ENCODE results near the gene SLFN12. TPM values are rescaled to one million over a fixed set of nuclear protein-coding genes. Genes with fewer than 3 reads are reported as not detected.
A peak's percentile ranks its signal among the peaks of the same experiment; 100 is the strongest.

SLFN12 gene
- total and polyA plus RNA-seq, 10 of the 15 experiments (the other 5 are each of a cell fraction or from before 2014, with no cell fraction given): 8.7 to 18.5 (median 13.4) TPM

GRCh38 chr17:35449371-35449931, 17.2 kb upstream of the SLFN12 start (continued):
- TF ChIP-seq BHLHE40 (IDR thresholded peaks at IDR 0.05; ENCODE audit: borderline replicate concordance in 1 of 2, low read depth in 2 of 2, low read length in 1 of 2) (peak; percentile 50 to 74; a peak in 3 of 4 replicates), ZSCAN29 (IDR thresholded peaks at IDR 0.05) (peak; percentile 14; the same call in 1 of the 2 replicates), RUNX3 (IDR thresholded peaks at IDR 0.05; ENCODE audit: low read length) (peak; percentile 58), SPI1 (IDR thresholded peaks at IDR 0.05; ENCODE audit: borderline replicate concordance, insufficient read depth, low read depth, low read length) (peak; percentile 74; the same call in 1 of the 2 replicates), IRF5 (IDR thresholded peaks at IDR 0.05; ENCODE audit: borderline replicate concordance) (peak; percentile 82; the same call in 1 of the 2 replicates), ZBTB11 (CRISPR knock-in tag; IDR thresholded peaks at IDR 0.05) (no peak), BACH1 (IDR thresholded peaks at IDR 0.05; ENCODE audit: borderline replicate concordance) (0 out of 2 replicates have a peak, but pooled peaks have one; percentile 19), BMI1 (IDR thresholded peaks at IDR 0.05; ENCODE audit: borderline replicate concordance) (peak; percentile 10; the same call in 1 of the 2 replicates), FOXK2 (IDR thresholded peaks at IDR 0.05) (no peak), MLLT1 (IDR thresholded peaks at IDR 0.05) (0 out of 2 replicates have a peak, but pooled peaks have one; percentile 31), ZNF24 (IDR thresholded peaks at IDR 0.05) (no peak), IKZF2 (IDR thresholded peaks at IDR 0.05) (peak; percentile 67 to 74; a peak in 3 of 4 replicates), RELB (IDR thresholded peaks at IDR 0.05; ENCODE audit: low read depth) (peak; percentile 77; the same call in 1 of the 2 replicates), POLR2A (IDR thresholded peaks at IDR 0.05; ENCODE audit: low read depth, low read length) (peak; percentile 63), RAD21 (IDR thresholded peaks at IDR 0.05; ENCODE audit: insufficient read depth, low read depth, low read length) (no peak), EGR1 (IDR thresholded peaks at IDR 0.05; ENCODE audit: borderline replicate concordance in 1 of 2, low read depth in 2 of 2, low read length in 2 of 2) (no peak), SIN3A (IDR thresholded peaks at IDR 0.05; ENCODE audit: low read depth, low read length) (peak; percentile 78; the same call in 1 of the 2 replicates), GATAD2B (conservative IDR thresholded peaks at IDR 0.05; ENCODE audit: low read depth) (peak; percentile 67), HCFC1 (IDR thresholded peaks at IDR 0.05; ENCODE audit: low read length) (no peak), CREM (IDR thresholded peaks at IDR 0.05; ENCODE audit: low read depth) (peak; percentile 35; the same call in 1 of the 2 replicates), ATF2 (IDR thresholded peaks at IDR 0.05; ENCODE audit: low read length) (no peak)
